22Rv1 (cell line): ENCODE data around the gene CRELD1.
"Not testable (repeated sequence)": the region's sequence is repeated elsewhere in the genome, so short reads cannot be mapped to it uniquely, and the experiment has no call there.

Experiments
- H3K27ac ChIP-seq: fragments of 450-650 bp; 2 replicates; pipeline ENCODE4 v1.5.1; 2017
- ZFX ChIP-seq: fragments of 450-650 bp; IDR thresholded peaks from 2 replicates; pipeline ENCODE4 v1.6.1; 2017; ENCODE audit warnings: antibody characterized with exemption, borderline replicate concordance
- TF ChIP-seq, protein P1 (sequence below): fragments of 450-650 bp; IDR thresholded peaks from 2 replicates; pipeline ENCODE4 v1.5.1; 2017; ENCODE audit warnings: mild to moderate bottlenecking

CRELD1 gene

DNA sequence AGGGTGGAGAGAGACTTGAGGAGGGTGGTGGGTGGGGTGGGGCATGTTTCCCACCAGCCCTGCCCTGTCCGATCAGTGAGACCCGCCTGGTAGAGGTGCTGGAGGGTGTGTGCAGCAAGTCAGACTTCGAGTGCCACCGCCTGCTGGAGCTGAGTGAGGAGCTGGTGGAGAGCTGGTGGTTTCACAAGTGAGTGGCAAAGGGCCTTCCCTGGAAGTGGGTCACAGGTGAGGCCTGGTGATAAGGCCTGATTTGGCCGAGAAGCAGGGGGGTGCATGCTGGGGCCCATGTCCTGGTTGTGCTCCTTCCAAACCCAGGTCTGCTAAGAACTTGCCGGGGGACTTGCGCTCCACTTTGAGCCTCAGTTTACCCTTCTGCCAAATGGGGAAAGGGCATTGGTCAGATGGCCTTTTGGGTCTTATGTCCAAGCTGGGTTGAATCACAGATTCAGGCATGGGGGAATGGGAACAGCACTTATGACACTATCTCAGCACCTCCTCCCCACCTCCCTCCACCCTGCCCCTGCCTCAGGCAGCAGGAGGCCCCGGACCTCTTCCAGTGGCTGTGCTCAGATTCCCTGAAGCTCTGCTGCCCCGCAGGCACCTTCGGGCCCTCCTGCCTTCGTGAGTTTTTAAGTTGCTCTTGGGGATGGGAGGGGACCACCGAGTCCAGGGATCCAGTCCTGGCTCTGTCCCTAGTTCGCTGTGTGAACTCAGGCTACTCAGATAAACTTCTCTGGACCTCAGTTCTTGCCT is 4.0 kb downstream of the CRELD1 start:
- no peak overlapping the region for H3K27ac ChIP-seq
- TF ChIP-seq, protein P1, sequence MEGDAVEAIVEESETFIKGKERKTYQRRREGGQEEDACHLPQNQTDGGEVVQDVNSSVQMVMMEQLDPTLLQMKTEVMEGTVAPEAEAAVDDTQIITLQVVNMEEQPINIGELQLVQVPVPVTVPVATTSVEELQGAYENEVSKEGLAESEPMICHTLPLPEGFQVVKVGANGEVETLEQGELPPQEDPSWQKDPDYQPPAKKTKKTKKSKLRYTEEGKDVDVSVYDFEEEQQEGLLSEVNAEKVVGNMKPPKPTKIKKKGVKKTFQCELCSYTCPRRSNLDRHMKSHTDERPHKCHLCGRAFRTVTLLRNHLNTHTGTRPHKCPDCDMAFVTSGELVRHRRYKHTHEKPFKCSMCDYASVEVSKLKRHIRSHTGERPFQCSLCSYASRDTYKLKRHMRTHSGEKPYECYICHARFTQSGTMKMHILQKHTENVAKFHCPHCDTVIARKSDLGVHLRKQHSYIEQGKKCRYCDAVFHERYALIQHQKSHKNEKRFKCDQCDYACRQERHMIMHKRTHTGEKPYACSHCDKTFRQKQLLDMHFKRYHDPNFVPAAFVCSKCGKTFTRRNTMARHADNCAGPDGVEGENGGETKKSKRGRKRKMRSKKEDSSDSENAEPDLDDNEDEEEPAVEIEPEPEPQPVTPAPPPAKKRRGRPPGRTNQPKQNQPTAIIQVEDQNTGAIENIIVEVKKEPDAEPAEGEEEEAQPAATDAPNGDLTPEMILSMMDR = no peak
- no peak for TF ChIP-seq ZFX

DNA sequence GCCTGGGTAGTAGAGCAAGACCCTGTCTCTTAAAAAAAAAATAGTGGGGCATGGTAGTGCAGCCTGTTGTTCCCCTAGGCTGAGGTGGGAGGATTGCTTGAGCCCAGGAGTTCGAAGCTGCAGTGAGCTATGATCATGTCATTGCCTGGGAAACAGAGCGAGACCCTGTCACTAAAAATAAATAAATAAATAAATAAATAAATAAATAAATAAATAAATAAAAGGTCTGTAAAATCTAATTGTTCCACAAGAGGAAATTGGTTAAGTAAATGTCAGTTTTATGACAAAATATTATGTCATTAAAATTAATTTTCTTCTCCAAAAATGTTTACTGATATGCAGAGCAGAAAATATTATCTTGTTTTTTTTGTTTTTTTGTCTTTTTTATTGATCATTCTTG is 5.3 kb downstream of the CRELD1 start:
- H3K27ac ChIP-seq = no peak overlapping the region
- TF ChIP-seq, protein P1 = no peak
- TF ChIP-seq ZFX = no peak

DNA sequence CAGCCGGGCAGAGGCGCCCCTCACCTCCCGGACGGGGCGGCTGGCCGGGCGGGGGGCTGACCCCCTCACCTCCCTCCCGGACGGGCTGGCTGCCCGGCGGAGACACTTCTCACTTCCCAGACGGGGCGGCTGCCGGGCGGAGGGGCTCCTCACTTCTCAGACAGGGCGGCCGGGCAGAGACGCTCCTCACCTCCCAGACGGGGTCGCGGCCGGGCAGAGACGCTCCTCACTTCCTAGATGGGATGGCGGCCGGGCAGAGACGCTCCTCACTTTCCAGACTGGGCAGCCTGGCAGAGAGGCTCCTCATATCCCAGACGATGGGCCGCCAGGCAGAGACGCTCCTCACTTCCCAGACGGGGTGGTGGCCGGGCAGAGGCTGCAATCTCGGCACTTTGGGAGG is 6.3 kb downstream of the CRELD1 start:
- not testable (repeated sequence) for H3K27ac ChIP-seq

DNA sequence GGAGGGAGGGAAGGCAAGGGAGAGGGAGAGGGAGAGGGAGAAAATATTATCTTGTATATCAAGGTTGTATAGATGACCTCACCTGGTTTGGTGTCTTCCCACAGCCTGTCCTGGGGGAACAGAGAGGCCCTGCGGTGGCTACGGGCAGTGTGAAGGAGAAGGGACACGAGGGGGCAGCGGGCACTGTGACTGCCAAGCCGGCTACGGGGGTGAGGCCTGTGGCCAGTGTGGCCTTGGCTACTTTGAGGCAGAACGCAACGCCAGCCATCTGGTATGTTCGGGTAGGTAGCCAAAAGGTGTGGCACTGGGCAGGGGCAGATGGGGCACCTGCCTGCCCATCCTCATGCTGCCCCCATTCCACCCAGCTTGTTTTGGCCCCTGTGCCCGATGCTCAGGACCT is 7.1 kb downstream of the CRELD1 start:
- TF ChIP-seq ZFX = no peak
- TF ChIP-seq, protein P1 = no peak
- H3K27ac ChIP-seq = no peak overlapping the region

DNA sequence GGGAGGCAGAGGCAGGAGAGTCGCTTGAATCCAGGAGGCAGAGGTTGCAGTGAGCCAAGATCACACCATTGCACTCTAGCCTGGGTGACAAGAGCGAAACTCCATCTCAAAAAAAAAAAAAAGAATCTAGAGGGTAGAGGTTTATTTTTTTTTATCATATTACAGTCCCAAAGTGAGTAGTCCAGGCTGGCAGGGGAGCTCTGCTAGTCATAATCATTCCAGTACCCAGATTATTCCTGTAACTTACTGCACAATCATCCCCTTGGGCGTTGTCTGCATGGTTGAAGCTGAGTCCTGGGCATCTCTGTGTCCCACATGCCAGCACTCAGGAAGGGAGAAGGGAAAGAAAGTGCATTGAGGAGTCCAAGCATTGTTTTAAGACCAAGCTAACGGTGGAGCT is 8.5 kb downstream of the CRELD1 start:
- TF ChIP-seq, protein P1 = no peak
- TF ChIP-seq ZFX = no peak
- H3K27ac ChIP-seq = peak overlapping the region; percentile 84

DNA sequence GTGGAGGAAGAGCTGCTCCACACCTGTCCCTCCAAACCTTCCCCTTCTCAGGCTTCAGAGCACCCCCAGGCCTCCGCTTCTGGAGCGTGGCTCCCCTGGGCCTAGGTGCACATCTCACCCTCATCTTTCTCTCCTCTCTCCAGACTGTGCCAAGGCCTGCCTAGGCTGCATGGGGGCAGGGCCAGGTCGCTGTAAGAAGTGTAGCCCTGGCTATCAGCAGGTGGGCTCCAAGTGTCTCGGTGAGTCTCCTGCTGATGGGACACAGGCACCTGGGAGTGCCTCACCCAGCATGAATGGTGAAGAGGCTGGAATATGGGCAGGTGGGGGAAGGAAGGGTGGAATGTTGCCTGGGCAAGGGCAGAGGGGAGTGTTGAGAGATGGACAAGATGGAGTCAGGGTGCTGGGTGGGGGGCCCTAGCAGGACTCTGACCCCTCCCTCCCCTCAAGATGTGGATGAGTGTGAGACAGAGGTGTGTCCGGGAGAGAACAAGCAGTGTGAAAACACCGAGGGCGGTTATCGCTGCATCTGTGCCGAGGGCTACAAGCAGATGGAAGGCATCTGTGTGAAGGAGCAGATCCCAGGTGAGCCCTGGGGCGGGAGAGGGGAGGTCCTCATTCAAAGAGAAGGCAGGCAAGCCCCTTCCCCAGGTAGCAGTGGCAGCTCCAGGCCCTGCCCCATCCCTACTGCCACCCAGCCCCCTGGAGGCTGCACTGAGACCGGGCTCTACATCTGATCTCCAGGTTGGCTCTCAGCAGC is 9.5 kb downstream of the CRELD1 start:
- no peak for TF ChIP-seq ZFX
- TF ChIP-seq, protein P1 = no peak

DNA sequence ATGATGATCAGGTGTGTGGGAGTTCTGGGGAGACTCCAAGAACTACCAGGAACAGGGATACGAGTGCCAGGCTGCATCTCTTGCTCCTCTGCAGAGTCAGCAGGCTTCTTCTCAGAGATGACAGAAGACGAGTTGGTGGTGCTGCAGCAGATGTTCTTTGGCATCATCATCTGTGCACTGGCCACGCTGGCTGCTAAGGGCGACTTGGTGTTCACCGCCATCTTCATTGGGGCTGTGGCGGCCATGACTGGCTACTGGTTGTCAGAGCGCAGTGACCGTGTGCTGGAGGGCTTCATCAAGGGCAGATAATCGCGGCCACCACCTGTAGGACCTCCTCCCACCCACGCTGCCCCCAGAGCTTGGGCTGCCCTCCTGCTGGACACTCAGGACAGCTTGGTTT is 10.6 kb downstream of the CRELD1 start:
- no peak for TF ChIP-seq ZFX
- TF ChIP-seq, protein P1 = no peak
- H3K27ac ChIP-seq = peak overlapping the region; percentile 84; the same call in 1 of the 2 replicates

More for the DNA sequence above, 9.5 kb downstream of the CRELD1 start:
- H3K27ac ChIP-seq = peak overlapping the region; percentile 84
